T-helper 2 cell (primary cell): Measurements from ENCODE around the gene KISS1R.
A peak's percentile ranks its signal among the peaks of the same experiment; 100 is the strongest.

Source experiments
- DNase-seq, 5 experiments: peaks; one replicate each; pipeline versions ENCODE4 v3.0.0 to v3.0.0-alpha.2; 2012 to 2022

KISS1R gene

GRCh38 chr19:900302-901111, 16.6 kb upstream of the KISS1R start:
- peak in 2 of 5 experiments; percentile 47 to 49 for DNase-seq

DNA sequence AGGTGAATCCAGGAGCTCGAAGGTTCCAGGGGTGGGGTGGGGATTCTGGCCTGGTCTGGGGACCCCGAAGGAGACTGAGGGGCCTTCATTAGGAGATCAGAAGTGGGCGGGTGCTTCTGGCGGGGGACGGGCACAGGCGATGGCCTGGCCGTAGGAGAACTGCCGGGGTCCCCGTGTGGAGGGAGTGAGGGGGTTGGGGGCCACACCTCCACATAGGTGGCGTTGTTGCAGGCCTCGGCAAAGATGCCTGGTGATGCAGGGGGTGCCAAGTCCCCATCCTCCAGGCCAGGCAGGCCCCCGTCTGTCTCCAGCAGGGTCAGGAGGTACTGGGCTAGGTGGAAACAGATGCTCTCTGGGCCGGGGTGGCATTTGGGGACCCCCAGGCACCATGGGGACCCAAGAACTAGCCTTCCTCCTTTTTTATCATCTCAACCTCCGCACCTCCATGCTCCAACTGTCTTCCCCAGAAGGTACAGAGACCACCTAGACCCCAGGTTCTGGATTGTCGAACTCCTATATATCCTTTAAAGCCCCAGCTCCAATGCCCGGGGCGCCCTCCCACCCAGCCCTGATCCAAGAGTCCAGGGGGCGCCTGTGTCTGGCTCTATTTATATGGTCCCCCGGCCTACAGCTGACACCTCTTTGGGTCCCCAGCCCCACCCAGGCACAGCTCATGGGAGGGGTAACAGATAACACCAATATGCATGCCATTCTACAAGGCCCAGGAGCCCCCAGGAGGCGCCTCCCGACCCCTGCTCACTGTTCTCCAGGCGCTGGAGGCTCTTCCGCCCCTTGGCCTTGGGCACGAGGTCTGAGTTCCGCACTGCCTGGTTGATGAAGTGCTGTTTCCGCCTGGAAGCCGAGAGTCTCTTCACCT, 15.7 kb upstream of the KISS1R start:
- DNase-seq, result no peak

- no peak for DNase-seq
These were observed 15.1 kb upstream of the KISS1R start for GRCh38 chr19:902093-902370.

DNA sequence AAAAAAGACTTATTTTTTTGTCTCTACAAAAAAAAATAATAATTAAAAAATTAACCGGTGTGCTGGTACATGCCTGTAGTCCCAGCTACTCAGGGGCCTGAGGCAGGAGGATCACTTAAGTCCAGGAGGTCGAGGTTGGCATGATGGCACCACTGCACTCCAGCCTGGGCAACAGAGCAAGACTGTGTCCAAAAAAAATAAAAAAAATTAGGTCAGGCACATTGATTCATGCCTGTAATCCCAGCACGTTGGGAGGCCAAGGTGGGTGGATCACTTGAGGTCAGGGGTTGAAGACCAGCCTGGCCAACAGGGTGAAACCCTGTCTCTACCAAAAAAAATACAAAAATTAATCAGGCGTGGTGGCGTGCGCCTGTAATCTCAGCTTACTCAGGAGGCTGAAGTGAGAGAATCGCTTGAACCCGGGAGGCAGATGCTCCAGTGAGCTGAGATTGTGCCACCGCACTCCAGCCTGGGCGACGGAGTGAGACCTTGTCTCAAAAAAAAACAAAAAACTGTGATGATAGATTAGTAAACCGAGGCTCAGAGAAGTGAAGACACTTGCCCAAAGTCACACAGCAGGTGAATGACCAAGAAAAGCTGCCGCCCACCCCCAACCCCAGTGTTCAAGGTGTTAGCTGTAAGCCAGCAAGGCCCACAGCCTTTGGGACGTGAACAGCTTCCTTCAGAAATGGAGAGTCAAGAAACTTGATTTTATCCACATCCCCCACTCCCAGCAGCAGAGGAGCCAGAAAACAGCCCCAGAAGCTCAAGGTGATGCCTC, 14.5 kb upstream of the KISS1R start:
- no peak for DNase-seq

DNA sequence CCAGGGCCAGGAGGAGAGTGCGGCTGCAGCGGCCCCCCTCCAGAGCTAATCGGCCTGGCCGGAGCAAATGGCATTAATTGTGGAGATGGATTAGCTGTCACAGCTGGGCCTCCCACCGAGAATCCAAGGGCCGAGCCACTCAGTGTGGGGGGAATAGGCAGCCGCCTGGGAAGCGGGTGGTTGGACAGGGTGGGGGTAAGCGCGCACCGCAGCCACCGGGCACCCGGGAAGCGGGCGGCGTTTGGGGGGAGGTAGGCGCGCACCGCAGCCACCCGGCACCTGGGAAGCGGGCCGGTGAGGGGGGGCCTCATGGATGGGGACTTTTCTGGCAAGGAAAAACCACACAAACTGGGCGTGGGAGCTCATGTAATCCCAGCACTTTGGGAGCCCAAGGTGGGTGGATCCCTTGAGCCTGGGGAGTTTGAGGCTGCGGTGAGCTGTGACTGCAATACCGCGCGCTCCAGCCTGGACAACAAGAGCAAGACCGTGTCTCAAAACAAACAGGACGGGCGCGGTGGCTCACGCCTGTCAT, 13.8 kb upstream of the KISS1R start:
- DNase-seq, result no peak

GRCh38 chr19:904545-904944, 12.6 kb upstream of the KISS1R start:
- DNase-seq, result no peak

- no peak for DNase-seq
These were observed 10.7 kb upstream of the KISS1R start for GRCh38 chr19:906480-906879.

GRCh38 chr19:907183-907853, 9.8 kb upstream of the KISS1R start:
- no peak for DNase-seq

GRCh38 chr19:911197-912033, 5.7 kb upstream of the KISS1R start:
- DNase-seq, result no peak

- DNase-seq, result peak in 3 of 5 experiments; percentile 29 to 46 (median 38)
These were observed 4.7 kb upstream of the KISS1R start for GRCh38 chr19:912181-913079.

GRCh38 chr19:913080-913748, 3.9 kb upstream of the KISS1R start, which contains the start of gene R3HDM4:
Gene R3HDM4 (minus strand): TSS chr19:913219. CDS start chr19:913157, 62 bp downstream.
- peak; percentile 74 to 85 (median 81) for DNase-seq

DNA sequence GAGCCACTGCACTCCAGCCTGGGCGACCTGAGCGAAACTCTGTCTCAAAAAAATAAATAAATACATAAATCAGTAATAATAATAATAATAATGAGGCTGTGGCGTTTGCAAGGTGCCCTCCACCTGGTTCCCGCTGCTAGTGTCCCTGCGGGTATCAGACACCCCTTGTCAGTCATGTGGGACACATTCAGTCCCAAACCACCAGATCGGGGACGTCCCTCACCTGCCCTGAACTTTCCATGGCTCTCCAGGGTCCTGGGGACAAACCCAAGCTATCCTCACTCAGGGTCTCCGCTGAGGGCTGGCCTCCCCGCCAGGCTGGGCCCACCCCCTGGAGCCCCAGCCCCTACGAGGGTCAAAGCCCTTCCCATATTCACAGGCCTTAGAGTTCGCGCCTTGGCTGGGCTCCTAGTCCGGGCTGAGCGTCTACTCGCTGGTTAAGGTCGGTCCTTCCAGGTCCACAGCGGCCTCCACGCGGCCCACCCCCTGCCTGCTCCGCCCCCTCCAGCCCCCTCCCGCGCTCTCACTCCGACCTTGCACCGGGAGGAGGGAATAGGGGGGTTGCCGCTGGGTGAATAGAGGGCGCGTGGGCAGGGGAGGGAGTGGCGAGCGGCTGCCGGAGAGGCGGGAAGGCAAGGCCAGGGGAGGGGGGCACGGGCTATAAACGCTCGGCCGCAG, 349 bp upstream of the KISS1R start:
- no peak for DNase-seq

GRCh38 chr19:918152-918437, 962 bp downstream of the KISS1R start:
- no peak for DNase-seq

- peak in 1 of 5 experiments; percentile 41 for DNase-seq
These were observed 1.5 kb downstream of the KISS1R start for GRCh38 chr19:918481-919198.

DNA sequence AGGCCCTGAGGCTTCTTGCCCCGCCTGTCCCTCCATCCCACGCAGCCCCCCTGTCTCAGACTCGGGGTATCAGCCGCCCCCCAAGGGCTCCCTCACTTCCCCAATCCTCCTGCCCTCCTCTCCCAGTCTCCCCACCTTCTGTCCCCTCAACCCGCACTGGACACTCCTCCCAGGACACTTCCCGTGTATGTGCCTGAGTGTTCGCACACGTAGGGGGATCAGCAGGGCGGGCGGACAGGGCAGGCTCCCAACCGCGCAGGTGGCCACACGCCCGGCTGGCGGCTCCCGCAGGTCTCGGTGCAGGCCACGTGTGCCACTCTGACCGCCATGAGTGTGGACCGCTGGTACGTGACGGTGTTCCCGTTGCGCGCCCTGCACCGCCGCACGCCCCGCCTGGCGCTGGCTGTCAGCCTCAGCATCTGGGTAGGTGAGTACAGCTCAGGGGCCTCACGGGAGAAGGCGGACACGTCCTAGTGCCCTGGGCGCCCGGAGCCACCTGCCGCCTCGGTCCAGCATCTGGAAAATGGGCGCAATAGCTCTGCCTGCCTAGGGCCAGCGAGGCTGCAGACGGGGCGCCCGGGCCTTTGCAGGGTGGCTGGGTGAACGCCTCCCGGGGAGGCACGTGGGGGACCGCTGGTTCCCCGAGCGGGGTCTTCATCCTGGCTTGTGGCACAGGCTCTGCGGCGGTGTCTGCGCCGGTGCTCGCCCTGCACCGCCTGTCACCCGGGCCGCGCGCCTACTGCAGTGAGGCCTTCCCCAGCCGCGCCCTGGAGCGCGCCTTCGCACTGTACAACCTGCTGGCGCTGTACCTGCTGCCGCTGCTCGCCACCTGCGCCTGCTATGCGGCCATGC, 2.3 kb downstream of the KISS1R start:
- DNase-seq, result peak in 2 of 5 experiments; percentile 37 to 69

DNA sequence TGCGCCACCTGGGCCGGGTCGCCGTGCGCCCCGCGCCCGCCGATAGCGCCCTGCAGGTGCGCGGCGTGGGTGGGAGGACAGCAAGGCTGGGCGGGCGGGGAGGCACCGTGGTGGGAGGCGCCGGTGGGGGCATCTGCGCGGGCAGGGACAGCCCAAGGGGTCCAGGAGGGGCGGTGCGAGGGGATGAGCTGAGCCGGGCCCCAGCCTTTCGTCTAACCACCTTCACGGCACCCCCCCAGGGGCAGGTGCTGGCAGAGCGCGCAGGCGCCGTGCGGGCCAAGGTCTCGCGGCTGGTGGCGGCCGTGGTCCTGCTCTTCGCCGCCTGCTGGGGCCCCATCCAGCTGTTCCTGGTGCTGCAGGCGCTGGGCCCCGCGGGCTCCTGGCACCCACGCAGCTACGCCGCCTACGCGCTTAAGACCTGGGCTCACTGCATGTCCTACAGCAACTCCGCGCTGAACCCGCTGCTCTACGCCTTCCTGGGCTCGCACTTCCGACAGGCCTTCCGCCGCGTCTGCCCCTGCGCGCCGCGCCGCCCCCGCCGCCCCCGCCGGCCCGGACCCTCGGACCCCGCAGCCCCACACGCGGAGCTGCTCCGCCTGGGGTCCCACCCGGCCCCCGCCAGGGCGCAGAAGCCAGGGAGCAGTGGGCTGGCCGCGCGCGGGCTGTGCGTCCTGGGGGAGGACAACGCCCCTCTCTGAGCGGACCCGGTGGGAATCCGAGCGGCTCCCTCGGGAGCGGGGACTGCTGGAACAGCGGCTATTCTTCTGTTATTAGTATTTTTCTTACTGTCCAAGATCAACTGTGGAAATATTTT, 3.1 kb downstream of the KISS1R start:
- peak; percentile 49 to 71 (median 59) for DNase-seq
